ENCODE results near the gene STAT6.

- TF ChIP-seq CTCF (IDR thresholded peaks at IDR 0.05; ENCODE audit: control extremely low read depth in 1 of 3, insufficient read depth in 1 of 3, low read depth in 1 of 3, low read length in 3 of 3) (no peak), RAD21 (IDR thresholded peaks at IDR 0.05 in 1 of 2, conservative IDR thresholded peaks at IDR 0.05 in 1 of 2; ENCODE audit: low read depth in 2 of 2, low read length in 2 of 2) (no peak), SP1 (IDR thresholded peaks at IDR 0.05; ENCODE audit: low read depth, low read length) (no peak), GTF2F1 (IDR thresholded peaks at IDR 0.05; ENCODE audit: borderline replicate concordance, low read depth, low read length) (no peak), EP300 (IDR thresholded peaks at IDR 0.05; ENCODE audit: borderline replicate concordance in 1 of 2, low read depth in 2 of 2, low read length in 2 of 2) (no peak), SRF (IDR thresholded peaks at IDR 0.05; ENCODE audit: low read depth, low read length) (no peak), JUND (IDR thresholded peaks at IDR 0.05; ENCODE audit: low read length) (no peak), HDAC2 (IDR thresholded peaks at IDR 0.05; ENCODE audit: borderline replicate concordance in 1 of 2, low read depth in 2 of 2, low read length in 2 of 2) (no peak), CEBPB (IDR thresholded peaks at IDR 0.05; ENCODE audit: low read depth, low read length) (no peak), EZH2 (IDR thresholded peaks at IDR 0.05; ENCODE audit: low read depth, low read length, severe bottlenecking) (no peak), CBX5 (IDR thresholded peaks at IDR 0.05; ENCODE audit: low read depth, low read length) (no peak), RNF2 (IDR thresholded peaks at IDR 0.05; ENCODE audit: borderline replicate concordance, low read depth, low read length, missing control alignments, poor library complexity, severe bottlenecking) (no peak), PHF8 (conservative IDR thresholded peaks at IDR 0.05; ENCODE audit: low read depth, low read length) (no peak), SUZ12 (IDR thresholded peaks at IDR 0.05; ENCODE audit: low read length) (no peak)
Measured at GRCh38 chr12:57160040-57160439, 48.9 kb upstream of the STAT6 start.

All from H1 (cell line).